ENCODE data around the gene KPNA6. TPM values are rescaled to one million over a fixed set of nuclear protein-coding genes. Genes with fewer than 3 reads are reported as not detected.
A peak's percentile ranks its signal among the peaks of the same experiment; 100 is the strongest.

KPNA6 gene
- total and polyA plus RNA-seq, 2 of the 13 experiments (the other 11 are each of a cell fraction or from before 2014, with no cell fraction given): 22.0 to 47.5 TPM

- no peak for TF ChIP-seq ZNF747 (CRISPR knock-in tag; IDR thresholded peaks at IDR 0.05; ENCODE audit: borderline replicate concordance)
- TF ChIP-seq SNAPC2 (CRISPR knock-in tag; IDR thresholded peaks at IDR 0.05): no peak
- no peak for TF ChIP-seq NFRKB (IDR thresholded peaks at IDR 0.05)
- TF ChIP-seq ATF5 (CRISPR knock-in tag; IDR thresholded peaks at IDR 0.05; ENCODE audit: low read depth): no peak
- TF ChIP-seq SIX4 (CRISPR knock-in tag; IDR thresholded peaks at IDR 0.05): no peak
- TF ChIP-seq HNRNPLL (IDR thresholded peaks at IDR 0.05; ENCODE audit: low read depth, low read length, poor library complexity, severe bottlenecking): peak; percentile 28
- TF ChIP-seq RFX3 (CRISPR knock-in tag; IDR thresholded peaks at IDR 0.05): no peak
- no peak for TF ChIP-seq AHR (CRISPR knock-in tag; IDR thresholded peaks at IDR 0.05)
- no peak for TF ChIP-seq MED1 (CRISPR knock-in tag; IDR thresholded peaks at IDR 0.05)
- TF ChIP-seq EHMT2 (IDR thresholded peaks at IDR 0.05; ENCODE audit: borderline replicate concordance, low read depth, low read length): no peak
- no peak for TF ChIP-seq MBD4 (IDR thresholded peaks at IDR 0.05; ENCODE audit: borderline replicate concordance, low read length)
- TF ChIP-seq MAX (IDR thresholded peaks at IDR 0.05): no peak
- TF ChIP-seq CBFB (CRISPR knock-in tag; IDR thresholded peaks at IDR 0.05): no peak
- peak; percentile 10; the same call in 1 of the 2 replicates for TF ChIP-seq ZNF121 (CRISPR knock-in tag; IDR thresholded peaks at IDR 0.05)
- TF ChIP-seq NFE2L1 (CRISPR knock-in tag; IDR thresholded peaks at IDR 0.05; ENCODE audit: borderline replicate concordance): no peak
- 0 out of 2 replicates have a peak, but pooled peaks have one; percentile 6 for TF ChIP-seq ZNF558 (CRISPR knock-in tag; IDR thresholded peaks at IDR 0.05; ENCODE audit: borderline replicate concordance)
- no peak for TF ChIP-seq PHF8 (CRISPR knock-in tag; IDR thresholded peaks at IDR 0.05)
- TF ChIP-seq GATA4 (IDR thresholded peaks at IDR 0.05; ENCODE audit: borderline replicate concordance, low read depth): no peak
- TF ChIP-seq, protein P1, sequence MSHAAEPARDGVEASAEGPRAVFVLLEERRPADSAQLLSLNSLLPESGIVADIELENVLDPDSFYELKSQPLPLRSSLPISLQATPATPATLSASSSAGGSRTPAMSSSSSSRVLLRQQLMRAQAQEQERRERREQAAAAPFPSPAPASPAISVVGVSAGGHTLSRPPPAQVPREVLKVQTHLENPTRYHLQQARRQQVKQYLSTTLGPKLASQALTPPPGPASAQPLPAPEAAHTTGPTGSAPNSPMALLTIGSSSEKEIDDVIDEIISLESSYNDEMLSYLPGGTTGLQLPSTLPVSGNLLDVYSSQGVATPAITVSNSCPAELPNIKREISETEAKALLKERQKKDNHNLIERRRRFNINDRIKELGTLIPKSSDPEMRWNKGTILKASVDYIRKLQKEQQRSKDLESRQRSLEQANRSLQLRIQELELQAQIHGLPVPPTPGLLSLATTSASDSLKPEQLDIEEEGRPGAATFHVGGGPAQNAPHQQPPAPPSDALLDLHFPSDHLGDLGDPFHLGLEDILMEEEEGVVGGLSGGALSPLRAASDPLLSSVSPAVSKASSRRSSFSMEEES (CRISPR knock-in tag; IDR thresholded peaks at IDR 0.05): no peak
- no peak for TF ChIP-seq BCL3 (CRISPR knock-in tag; IDR thresholded peaks at IDR 0.05)
- no peak for TF ChIP-seq DZIP1 (CRISPR knock-in tag; IDR thresholded peaks at IDR 0.05)
- TF ChIP-seq SSRP1 (CRISPR knock-in tag; IDR thresholded peaks at IDR 0.05): no peak
- TF ChIP-seq TFAP4 (IDR thresholded peaks at IDR 0.05; ENCODE audit: borderline replicate concordance, low read depth): no peak
- no peak for TF ChIP-seq ZNF510 (CRISPR knock-in tag; IDR thresholded peaks at IDR 0.05; ENCODE audit: low read depth)
Observed at GRCh38 chr1:32180186-32181060, 72.6 kb downstream of the KPNA6 start (continued).
